ENCODE results near the gene MAPK8IP1. TPM values are rescaled to one million over a fixed set of nuclear protein-coding genes. Genes with fewer than 3 reads are reported as not detected.

Gene MAPK8IP1
- total RNA-seq, 1 donor from 2014 or later: 3.7 TPM

GRCh38 chr11:45924927-45925326 is 39.5 kb downstream of the MAPK8IP1 start:
- H3K4me1 ChIP-seq: peaks cover 20% of the 10 kb centered on the region
- no peak overlapping the region for H3K27ac ChIP-seq
- no peak overlapping the region for H3K4me3 ChIP-seq
- DNase-seq (ENCODE audit: low spot score): peak; percentile 3
- Mint-ChIP-seq H3K4me3 (no peak overlapping the region), H3K4me1 (peaks cover 26% of the 10 kb centered on the region), H3K9me3 (no peaks in the 10 kb centered on the region), H3K27me3 (ENCODE audit: insufficient read depth, low read depth) (peaks cover 36% of the 10 kb centered on the region), H3K36me3 (no peaks in the 10 kb centered on the region), H3K27ac (no peak overlapping the region)
- no peaks in the 10 kb centered on the region for H3K9me3 ChIP-seq (ENCODE audit: low read depth)
- no peak overlapping the region for H3K9ac ChIP-seq
- H3K79me2 ChIP-seq (ENCODE audit: low read depth): peaks cover 5% of the 10 kb centered on the region
- H3K36me3 ChIP-seq: no peaks in the 10 kb centered on the region
- H3K4me2 ChIP-seq: no peak overlapping the region
- peaks cover 10% of the 10 kb centered on the region for H3K27me3 ChIP-seq
- H4K20me1 ChIP-seq (ENCODE audit: low read depth): peaks cover 9% of the 10 kb centered on the region
- peaks cover 30% of the 10 kb centered on the region for H3F3A ChIP-seq (ENCODE audit: low read depth)
- H2AFZ ChIP-seq (replicated peaks): no peak overlapping the region
- no peak for TF ChIP-seq EZH2phosphoT487 (IDR thresholded peaks at IDR 0.05)
- no peak for TF ChIP-seq EZH2 (IDR thresholded peaks at IDR 0.05)

- H3K27ac ChIP-seq: no peak overlapping the region
- TF ChIP-seq EZH2 (IDR thresholded peaks at IDR 0.05) (no peak), EZH2phosphoT487 (IDR thresholded peaks at IDR 0.05) (no peak), CTCF (IDR thresholded peaks at IDR 0.05) (no peak)
- peaks cover 14% of the 10 kb centered on the region for H3K4me1 ChIP-seq
- H3K36me3 ChIP-seq: no peaks in the 10 kb centered on the region
- Mint-ChIP-seq H3K4me1 (peaks cover 21% of the 10 kb centered on the region), H3K36me3 (no peaks in the 10 kb centered on the region), H3K27me3 (ENCODE audit: insufficient read depth, low read depth) (peaks cover 33% of the 10 kb centered on the region), H3K4me3 (no peak overlapping the region), H3K27ac (no peak overlapping the region), H3K9me3 (no peaks in the 10 kb centered on the region)
- H3K27me3 ChIP-seq: peaks cover 10% of the 10 kb centered on the region
- peaks cover 9% of the 10 kb centered on the region for H4K20me1 ChIP-seq (ENCODE audit: low read depth)
- H2AFZ ChIP-seq (replicated peaks): no peak overlapping the region
- no peak overlapping the region for H3K9ac ChIP-seq
- H3K4me2 ChIP-seq: no peak overlapping the region
- peaks cover 5% of the 10 kb centered on the region for H3K79me2 ChIP-seq (ENCODE audit: low read depth)
- peaks cover 23% of the 10 kb centered on the region for H3F3A ChIP-seq (ENCODE audit: low read depth)
- H3K4me3 ChIP-seq: no peak overlapping the region
- H3K9me3 ChIP-seq (ENCODE audit: low read depth): no peaks in the 10 kb centered on the region
- no peak for DNase-seq (ENCODE audit: low spot score)
These were observed 40.1 kb downstream of the MAPK8IP1 start for GRCh38 chr11:45925550-45925949.

GRCh38 chr11:45926001-45926401 is 40.5 kb downstream of the MAPK8IP1 start:
- H3K36me3 Mint-ChIP-seq: no peaks in the 10 kb centered on the region
- peaks cover 17% of the 10 kb centered on the region for H3K4me1 Mint-ChIP-seq
- Histone ChIP-seq H3K36me3 (no peaks in the 10 kb centered on the region), H3K9ac (no peak overlapping the region), H3K27me3 (peaks cover 10% of the 10 kb centered on the region), H4K20me1 (ENCODE audit: low read depth) (peaks cover 9% of the 10 kb centered on the region), H3K4me3 (no peak overlapping the region), H3K79me2 (ENCODE audit: low read depth) (peaks cover 5% of the 10 kb centered on the region), H3K9me3 (ENCODE audit: low read depth) (no peaks in the 10 kb centered on the region), H3K27ac (no peak overlapping the region), H3K4me1 (peaks cover 9% of the 10 kb centered on the region), H3F3A (ENCODE audit: low read depth) (peaks cover 19% of the 10 kb centered on the region), H2AFZ (replicated peaks) (no peak overlapping the region), H3K4me2 (no peak overlapping the region)
- no peaks in the 10 kb centered on the region for H3K9me3 Mint-ChIP-seq
- H3K27me3 Mint-ChIP-seq (ENCODE audit: insufficient read depth, low read depth): peaks cover 30% of the 10 kb centered on the region
- no peak overlapping the region for H3K27ac Mint-ChIP-seq
- TF ChIP-seq EZH2 (IDR thresholded peaks at IDR 0.05): no peak
- no peak for TF ChIP-seq CTCF (IDR thresholded peaks at IDR 0.05)
- no peak for TF ChIP-seq EZH2phosphoT487 (IDR thresholded peaks at IDR 0.05)
- H3K4me3 Mint-ChIP-seq: no peak overlapping the region
- no peak for DNase-seq (ENCODE audit: low spot score)

- Mint-ChIP-seq H3K4me1 (peaks cover 10% of the 10 kb centered on the region), H3K9me3 (no peaks in the 10 kb centered on the region), H3K27me3 (ENCODE audit: insufficient read depth, low read depth) (peaks cover 27% of the 10 kb centered on the region), H3K27ac (no peak overlapping the region), H3K36me3 (peaks cover 2% of the 10 kb centered on the region), H3K4me3 (no peak overlapping the region)
- H3K9ac ChIP-seq: no peak overlapping the region
- no peaks in the 10 kb centered on the region for H3K9me3 ChIP-seq (ENCODE audit: low read depth)
- peaks cover 10% of the 10 kb centered on the region for H3K27me3 ChIP-seq
- TF ChIP-seq CTCF (IDR thresholded peaks at IDR 0.05) (no peak), EZH2phosphoT487 (IDR thresholded peaks at IDR 0.05) (no peak), EZH2 (IDR thresholded peaks at IDR 0.05) (no peak)
- DNase-seq (ENCODE audit: low spot score): no peak
- H3K27ac ChIP-seq: no peak overlapping the region
- H3K4me3 ChIP-seq: no peak overlapping the region
- H4K20me1 ChIP-seq (ENCODE audit: low read depth): peaks cover 15% of the 10 kb centered on the region
- H3K4me1 ChIP-seq: peaks cover 3% of the 10 kb centered on the region
- H3F3A ChIP-seq (ENCODE audit: low read depth): peaks cover 15% of the 10 kb centered on the region
- H3K79me2 ChIP-seq (ENCODE audit: low read depth): peaks cover 5% of the 10 kb centered on the region
- H3K4me2 ChIP-seq: no peak overlapping the region
- no peak overlapping the region for H2AFZ ChIP-seq (replicated peaks)
- no peaks in the 10 kb centered on the region for H3K36me3 ChIP-seq
These were observed 41.3 kb downstream of the MAPK8IP1 start for GRCh38 chr11:45926536-45927331.

Data from neural progenitor cell (in vitro differentiated cells).